Esophagus squamous epithelium (tissue), 5 donors: Measurements from ENCODE around the gene FOXP1. TPM values are rescaled to one million over a fixed set of nuclear protein-coding genes. Genes with fewer than 3 reads are reported as not detected.

Experiments
- DNase-seq: peaks from one replicate; lab custom pipeline; 2025; lab: John Stamatoyannopoulos, UW
- H3K27ac ChIP-seq, 4 donors: fragments of 200-600 bp; sonication (generic); one replicate each; pipeline ENCODE4 v1.5.1; 2016 to 2019; ENCODE audit warnings: mild to moderate bottlenecking in 1 of 4
- H3K27me3 ChIP-seq, 4 donors: fragments of 200-600 bp; sonication (generic); 1 replicate in 3 of 4; 2 replicates in 1 of 4; pipeline versions ENCODE4 v1.5.1 to v1.6.0; 2017 to 2021; ENCODE audit warnings: antibody characterized with exemption in 1 of 4
- H3K36me3 ChIP-seq, 3 donors: fragments of 200-600 bp; sonication (generic); one replicate each; pipeline ENCODE4 v1.5.1; 2016 to 2019
- H3K4me1 ChIP-seq, 3 donors: fragments of 200-600 bp; sonication (generic); one replicate each; pipeline ENCODE4 v1.5.1; 2017 to 2019
- H3K4me3 ChIP-seq, 4 donors: fragments of 200-600 bp; sonication (generic); 1 replicate in 3 of 4; 2 replicates in 1 of 4; pipeline ENCODE4 v1.5.1; 2016 to 2019; ENCODE audit warnings: mild to moderate bottlenecking in 2 of 4, moderate library complexity in 1 of 4
- H3K9me3 ChIP-seq, 3 donors: fragments of 200-600 bp; sonication (generic); one replicate each; pipeline ENCODE4 v1.5.1; 2016 to 2019
- POLR2A ChIP-seq, 4 donors: fragments of 450-650 bp; IDR thresholded peaks; one replicate each; pipeline ENCODE4 v1.6.1; 2017; ENCODE audit warnings: antibody characterized with exemption in 4 of 4, mild to moderate bottlenecking in 4 of 4, moderate library complexity in 3 of 4
- WGBS, 2 donors: methylation state at CpG; one replicate each; pipeline ENCODE4 v1.1.5; 2018; 5-methylcytosine and 5-hydroxymethylcytosine counted together
- intact Hi-C: fragments of 100-400 bp; cut with DNase I; formaldehyde crosslinking; loops from one replicate; pipeline ENCODE4 v1.15.0; 2022
- total RNA-seq, 4 donors: library from RNA; depleted of rRNA; stranded (reverse); fragments of >200 nt; gene quantifications; one replicate each; pipeline ENCODE4 v1.1.0, GENCODE V29; 2016
- TF ChIP-seq, protein P1 (sequence below), 6 experiments: fragments of 450-650 bp in 4 of 6; fragments of 200-600 bp in 2 of 6; sonication (generic) in 2 of 6; IDR thresholded peaks; one replicate each; pipeline ENCODE4 v1.5.1; 2016 to 2019; ENCODE audit warnings: antibody characterized with exemption in 6 of 6, mild to moderate bottlenecking in 4 of 6, moderate library complexity in 4 of 6
- donor health status: DM: yes; HTN: yes; CAD: no.

FOXP1 gene
- total RNA-seq, 4 donors from 2014 or later, result 49.1 to 124 (median 61.1) TPM

DNA sequence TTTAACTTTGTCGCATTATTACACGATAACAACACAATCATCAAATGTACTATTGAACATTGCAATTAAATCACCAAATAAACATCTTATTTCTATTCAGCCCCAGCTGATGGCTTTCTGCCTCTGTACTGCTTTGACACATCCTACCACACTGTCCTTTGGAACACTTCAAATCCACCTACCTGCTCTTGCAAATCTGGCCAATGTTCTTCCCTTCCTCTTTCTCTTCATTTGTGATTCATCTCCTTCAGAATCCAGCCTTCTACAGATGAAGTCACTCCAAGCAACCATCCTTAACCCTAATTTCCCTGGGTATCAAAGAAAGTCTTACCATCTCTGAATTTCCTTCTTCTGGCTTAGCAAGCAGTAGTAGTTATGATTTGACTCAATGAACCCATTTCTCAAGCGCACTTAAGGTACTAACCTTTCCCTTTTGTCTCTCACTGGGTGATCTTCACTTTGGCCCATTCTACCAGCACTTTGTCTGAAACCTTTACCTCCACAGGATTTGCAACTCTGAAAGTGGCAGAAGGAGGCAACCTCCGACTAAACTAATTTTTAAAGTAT lies 502.9 kb downstream of the FOXP1 start:
- no peak for TF ChIP-seq POLR2A (IDR thresholded peaks at IDR 0.05)
- TF ChIP-seq, protein P1, sequence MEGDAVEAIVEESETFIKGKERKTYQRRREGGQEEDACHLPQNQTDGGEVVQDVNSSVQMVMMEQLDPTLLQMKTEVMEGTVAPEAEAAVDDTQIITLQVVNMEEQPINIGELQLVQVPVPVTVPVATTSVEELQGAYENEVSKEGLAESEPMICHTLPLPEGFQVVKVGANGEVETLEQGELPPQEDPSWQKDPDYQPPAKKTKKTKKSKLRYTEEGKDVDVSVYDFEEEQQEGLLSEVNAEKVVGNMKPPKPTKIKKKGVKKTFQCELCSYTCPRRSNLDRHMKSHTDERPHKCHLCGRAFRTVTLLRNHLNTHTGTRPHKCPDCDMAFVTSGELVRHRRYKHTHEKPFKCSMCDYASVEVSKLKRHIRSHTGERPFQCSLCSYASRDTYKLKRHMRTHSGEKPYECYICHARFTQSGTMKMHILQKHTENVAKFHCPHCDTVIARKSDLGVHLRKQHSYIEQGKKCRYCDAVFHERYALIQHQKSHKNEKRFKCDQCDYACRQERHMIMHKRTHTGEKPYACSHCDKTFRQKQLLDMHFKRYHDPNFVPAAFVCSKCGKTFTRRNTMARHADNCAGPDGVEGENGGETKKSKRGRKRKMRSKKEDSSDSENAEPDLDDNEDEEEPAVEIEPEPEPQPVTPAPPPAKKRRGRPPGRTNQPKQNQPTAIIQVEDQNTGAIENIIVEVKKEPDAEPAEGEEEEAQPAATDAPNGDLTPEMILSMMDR (IDR thresholded peaks at IDR 0.05), result no peak
- Histone ChIP-seq H3K9me3 (no peaks in the 10 kb centered on the region), H3K4me1 (peaks cover 0 to 38% (median 3%) of the 10 kb centered on the region in 3 donors), H3K27ac (no peak overlapping the region), H3K36me3 (no peaks in the 10 kb centered on the region), H3K27me3 (no peaks in the 10 kb centered on the region), H3K4me3 (no peak overlapping the region)
- intact Hi-C loops, result no loop called here
- 82 to 87% methylated on average over 4 of the region's 4 CpGs for WGBS, 2 donors
- no peak for DNase-seq

DNA sequence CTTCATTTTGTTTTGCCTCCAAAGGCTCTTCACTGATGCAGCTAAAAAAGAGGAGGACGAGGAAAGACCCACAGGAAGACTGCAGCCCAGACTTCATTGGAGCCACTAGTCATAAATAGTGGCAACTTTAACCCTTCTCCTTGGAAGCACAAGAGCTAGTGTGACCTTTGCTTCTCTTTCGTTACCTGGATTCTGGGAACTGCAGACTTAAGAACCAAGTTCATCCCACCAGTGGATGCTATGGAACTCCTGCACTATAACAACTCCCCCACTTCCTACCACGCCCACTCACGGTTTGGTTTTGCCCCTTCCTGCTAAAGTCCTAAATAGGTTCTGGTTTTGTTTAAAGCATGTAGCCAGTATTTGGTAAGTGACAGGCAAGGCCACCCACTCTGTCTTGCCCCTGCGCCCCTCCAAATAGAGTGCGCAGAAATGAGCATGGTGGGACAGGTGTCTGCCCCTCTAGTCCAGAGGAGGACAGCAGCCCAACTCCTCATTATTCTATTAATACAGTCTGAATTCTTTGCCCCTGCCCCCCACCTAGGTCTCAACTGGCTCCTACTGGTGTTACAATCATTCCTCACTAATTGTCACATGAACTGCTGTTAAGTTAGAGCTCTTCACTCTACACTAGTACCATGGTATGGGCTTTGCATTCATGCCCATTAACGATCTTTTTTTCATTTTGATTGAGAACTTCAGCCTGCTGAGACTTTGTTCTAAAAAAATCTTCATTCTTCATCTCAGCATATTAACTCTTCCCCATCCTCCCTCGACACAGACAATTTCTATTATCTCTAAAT lies 504.6 kb downstream of the FOXP1 start:
- intact Hi-C loops, result loop anchor here (10.0 kb wide), 1 partner anchor 506 kb away; the partner anchor contains the start of gene FOXP1
- no peak overlapping the region for H3K4me3 ChIP-seq
- no peak for TF ChIP-seq POLR2A (IDR thresholded peaks at IDR 0.05)
- TF ChIP-seq, protein P1 (IDR thresholded peaks at IDR 0.05), result no peak
- peaks cover 0 to 46% (median 3%) of the 10 kb centered on the region in 3 donors for H3K4me1 ChIP-seq
- H3K36me3 ChIP-seq, result no peaks in the 10 kb centered on the region
- H3K9me3 ChIP-seq, result no peaks in the 10 kb centered on the region
- DNase-seq, result no peak
- 83 to 89% methylated on average over 8 of the region's 8 CpGs for WGBS, 2 donors
- no peak overlapping the region for H3K27ac ChIP-seq
- H3K27me3 ChIP-seq, result no peaks in the 10 kb centered on the region

DNA sequence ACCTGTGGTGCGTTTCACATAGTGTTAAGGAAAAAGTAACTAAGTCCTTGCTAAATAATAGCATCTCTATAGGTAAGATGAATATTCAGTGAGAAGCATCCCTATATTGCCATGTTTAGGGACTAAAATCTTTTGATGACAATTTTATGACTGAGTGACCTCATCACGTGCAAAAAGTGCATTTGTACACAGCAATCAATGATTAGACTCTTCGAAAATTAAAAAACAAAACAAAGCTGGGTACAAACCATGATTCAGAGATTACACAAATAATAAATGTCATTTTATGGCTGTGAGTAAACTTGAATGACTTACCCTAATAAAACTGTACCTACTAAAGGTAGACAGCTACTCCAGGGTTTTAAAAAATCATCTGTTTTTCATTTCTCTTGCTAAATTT lies 505.3 kb downstream of the FOXP1 start:
- H3K4me1 ChIP-seq, result peaks cover 0 to 53% (median 4%) of the 10 kb centered on the region in 3 donors
- DNase-seq, result no peak
- WGBS, 2 donors, result 76 to 84% methylated on average over 3 of the region's 3 CpGs
- no peaks in the 10 kb centered on the region for H3K27me3 ChIP-seq
- no peak overlapping the region for H3K4me3 ChIP-seq
- no peaks in the 10 kb centered on the region for H3K9me3 ChIP-seq
- intact Hi-C loops, result loop anchor here (10.0 kb wide), 1 partner anchor 507 kb away; the partner anchor contains the start of gene FOXP1
- H3K27ac ChIP-seq, result no peak overlapping the region
- H3K36me3 ChIP-seq, result no peaks in the 10 kb centered on the region
- no peak for TF ChIP-seq POLR2A (IDR thresholded peaks at IDR 0.05)
- TF ChIP-seq, protein P1 (IDR thresholded peaks at IDR 0.05), result no peak

DNA sequence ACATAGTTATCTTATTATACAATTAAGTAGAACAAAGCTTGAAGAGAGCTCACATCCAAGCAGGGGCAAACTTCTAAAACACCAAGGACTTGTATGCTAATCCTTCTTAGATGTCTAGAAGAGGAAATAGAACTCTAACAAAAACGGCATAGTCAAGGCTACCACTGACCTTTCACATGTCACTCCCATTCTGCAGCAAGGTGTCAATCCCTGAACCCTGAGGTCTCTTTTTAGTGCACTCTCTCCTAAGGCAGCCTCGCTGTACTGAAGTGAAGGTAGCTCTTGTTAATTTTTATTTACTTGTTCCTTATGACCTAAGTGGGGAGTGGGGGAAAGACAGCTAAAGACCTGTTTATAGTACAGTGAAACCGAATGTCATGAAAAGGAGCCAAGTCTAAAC lies 506.5 kb downstream of the FOXP1 start:
- TF ChIP-seq, protein P1 (IDR thresholded peaks at IDR 0.05), result no peak
- no peak for TF ChIP-seq POLR2A (IDR thresholded peaks at IDR 0.05)
- Histone ChIP-seq H3K27ac (peak overlapping the region in 1 of 4 donors; percentile 25), H3K4me3 (no peak overlapping the region), H3K36me3 (no peaks in the 10 kb centered on the region), H3K9me3 (no peaks in the 10 kb centered on the region), H3K4me1 (peaks cover 0 to 65% (median 12%) of the 10 kb centered on the region in 3 donors), H3K27me3 (no peaks in the 10 kb centered on the region)
- intact Hi-C loops, result loop anchor here (10.0 kb wide), 1 partner anchor 508 kb away; the partner anchor contains the start of gene FOXP1
- 68% methylated on average over 3 of the region's 3 CpGs for WGBS, 2 donors
- no peak for DNase-seq
